ENCODE measurements around the gene GLS.
"Not testable (repeated sequence)": the region's sequence is repeated elsewhere in the genome, so short reads cannot be mapped to it uniquely, and the experiment has no call there.

GLS gene

DNA sequence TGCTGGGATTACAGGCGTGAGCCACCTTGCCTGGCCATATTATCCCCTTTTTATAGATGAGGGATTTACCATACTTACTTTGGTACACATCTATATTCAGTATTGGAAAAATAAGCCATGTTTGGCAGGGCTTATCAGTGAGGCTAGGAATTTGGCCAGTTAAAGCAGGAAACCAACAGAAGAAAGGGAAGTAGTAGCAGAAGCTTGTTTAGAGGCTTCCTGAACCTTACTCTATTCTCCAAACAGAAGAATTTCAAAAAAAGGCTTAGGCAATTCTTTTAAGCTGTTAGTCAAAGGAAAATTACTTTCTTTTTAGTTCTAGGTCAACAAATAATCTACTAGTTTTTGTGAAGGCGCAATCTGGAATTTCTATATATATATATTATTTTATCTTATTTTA lies 3.2 kb upstream of the GLS start:
- Histone ChIP-seq H3K4me3 (ENCODE audit: low read length) (no peak overlapping the region), H3K36me3 (ENCODE audit: control insufficient read depth, insufficient read depth, low read length) (no peaks in the 10 kb centered on the region), H3K9ac (ENCODE audit: low read length) (no peak overlapping the region), H3K27ac (ENCODE audit: low read depth, low read length) (no peak overlapping the region), H3K4me1 (ENCODE audit: control insufficient read depth, insufficient read depth, low read length) (peaks cover under 1% of the 10 kb centered on the region), H3K27me3 (ENCODE audit: control insufficient read depth, insufficient read depth, low read length) (no peaks in the 10 kb centered on the region)

DNA sequence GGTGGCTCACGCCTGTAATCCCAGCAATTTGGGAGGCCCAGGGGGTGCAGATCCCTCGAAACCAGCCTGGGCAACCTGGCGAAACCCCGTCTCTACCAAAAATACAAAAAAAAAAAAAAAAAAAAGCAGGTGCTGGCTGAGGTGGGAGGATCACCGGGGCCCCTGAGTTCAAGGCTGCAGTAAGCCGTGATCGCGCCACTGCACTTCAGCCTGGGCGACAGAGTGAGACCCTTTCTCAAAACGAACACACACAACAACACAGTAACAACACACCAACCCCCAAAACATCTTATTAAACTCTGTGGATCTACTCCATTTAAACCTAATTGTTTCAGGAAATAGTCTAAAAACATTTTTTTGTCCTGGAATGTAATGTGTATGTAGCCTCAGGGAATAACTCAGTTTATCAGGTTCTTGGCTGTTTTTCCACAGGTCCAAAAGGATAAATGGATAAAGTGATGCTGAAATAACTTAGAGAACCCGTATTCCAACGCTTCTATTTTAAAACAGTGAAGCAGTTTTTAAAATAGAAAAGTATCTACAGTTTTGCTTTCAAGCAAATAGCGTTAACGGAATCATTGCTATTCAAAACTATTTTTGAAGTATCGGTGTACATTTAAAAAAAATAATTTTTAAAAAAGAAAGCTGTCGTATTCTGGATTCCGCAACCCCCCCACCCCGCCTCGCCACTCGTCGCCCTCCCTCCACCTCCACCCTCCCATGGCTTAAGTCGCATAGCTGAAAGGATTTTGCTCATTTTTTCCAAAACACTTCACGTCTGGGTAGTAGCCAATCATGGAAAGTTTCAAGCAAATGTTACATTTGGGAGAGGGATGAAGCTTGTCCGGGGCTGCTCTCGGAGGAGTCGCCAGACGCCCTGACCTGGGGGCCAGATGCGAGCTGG lies 895 bp upstream of the GLS start:
- H3K4me3 ChIP-seq (ENCODE audit: low read length): peak overlapping the region; percentile 95
- peak overlapping the region; percentile 86 for H3K9ac ChIP-seq (ENCODE audit: low read length)
- peaks cover 8% of the 10 kb centered on the region for H3K4me1 ChIP-seq (ENCODE audit: control insufficient read depth, insufficient read depth, low read length)
- no peaks in the 10 kb centered on the region for H3K27me3 ChIP-seq (ENCODE audit: control insufficient read depth, insufficient read depth, low read length)
- H3K27ac ChIP-seq (ENCODE audit: low read depth, low read length): peak overlapping the region; percentile 97
- no peaks in the 10 kb centered on the region for H3K36me3 ChIP-seq (ENCODE audit: control insufficient read depth, insufficient read depth, low read length)

DNA sequence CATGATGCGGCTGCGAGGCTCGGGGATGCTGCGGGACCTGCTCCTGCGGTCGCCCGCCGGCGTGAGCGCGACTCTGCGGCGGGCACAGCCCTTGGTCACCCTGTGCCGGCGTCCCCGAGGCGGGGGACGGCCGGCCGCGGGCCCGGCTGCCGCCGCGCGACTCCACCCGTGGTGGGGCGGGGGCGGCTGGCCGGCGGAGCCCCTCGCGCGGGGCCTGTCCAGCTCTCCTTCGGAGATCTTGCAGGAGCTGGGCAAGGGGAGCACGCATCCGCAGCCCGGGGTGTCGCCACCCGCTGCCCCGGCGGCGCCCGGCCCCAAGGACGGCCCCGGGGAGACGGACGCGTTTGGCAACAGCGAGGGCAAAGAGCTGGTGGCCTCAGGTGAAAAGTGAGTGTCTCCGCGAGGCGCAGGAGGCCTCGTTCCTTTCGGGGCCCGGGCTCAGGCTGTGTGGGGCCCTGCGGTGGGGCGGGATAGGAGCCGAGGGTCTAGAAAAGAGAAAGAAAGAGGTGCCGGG lies 520 bp downstream of the GLS start:
- Histone ChIP-seq H3K36me3 (ENCODE audit: control insufficient read depth, insufficient read depth, low read length) (no peaks in the 10 kb centered on the region), H3K27ac (ENCODE audit: low read depth, low read length) (peak overlapping the region; percentile 97), H3K9ac (ENCODE audit: low read length) (peak overlapping the region; percentile 90), H3K27me3 (ENCODE audit: control insufficient read depth, insufficient read depth, low read length) (no peaks in the 10 kb centered on the region), H3K4me1 (ENCODE audit: control insufficient read depth, insufficient read depth, low read length) (peaks cover 8% of the 10 kb centered on the region), H3K4me3 (ENCODE audit: low read length) (peak overlapping the region; percentile 94)

DNA sequence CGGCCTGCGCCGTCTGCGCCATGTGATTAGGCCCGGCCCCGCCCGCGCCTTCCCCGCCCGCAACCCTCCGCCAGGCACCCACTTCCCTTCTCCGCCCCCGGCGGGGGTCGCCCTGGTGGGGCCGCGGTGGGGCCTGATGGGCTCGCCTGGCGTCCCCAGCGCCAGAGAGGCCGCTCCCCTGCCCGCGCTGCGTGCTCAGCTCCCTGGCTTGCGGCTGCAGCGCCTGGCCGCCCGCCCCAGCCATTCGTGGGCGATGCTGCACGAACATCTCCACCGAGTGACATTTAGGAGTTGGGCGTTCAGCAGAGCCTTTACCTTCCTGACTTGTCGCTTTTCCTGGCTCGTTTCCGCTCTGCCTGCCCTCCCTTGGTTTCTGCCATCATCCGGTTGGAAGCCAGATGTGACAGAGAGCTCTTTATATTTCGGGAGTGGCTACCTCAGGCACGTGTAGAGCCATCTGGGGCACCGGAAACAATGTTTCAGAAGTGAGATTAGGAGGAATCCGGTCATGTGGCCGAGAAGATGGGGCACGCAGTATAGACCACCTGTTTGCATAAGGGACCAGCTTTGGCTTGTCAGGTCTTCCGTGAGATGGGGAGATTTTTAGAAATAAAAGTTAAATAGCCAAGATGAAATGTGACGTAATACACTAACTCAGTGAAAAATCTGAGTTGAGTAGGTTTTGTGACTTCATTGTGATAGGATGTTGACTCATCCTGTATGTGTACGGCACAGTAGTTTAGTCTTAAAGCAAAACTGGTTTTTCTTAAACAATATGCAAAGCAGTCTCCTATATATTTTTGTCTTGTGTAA lies 1.2 kb downstream of the GLS start:
- peaks cover 8% of the 10 kb centered on the region for H3K4me1 ChIP-seq (ENCODE audit: control insufficient read depth, insufficient read depth, low read length)
- H3K36me3 ChIP-seq (ENCODE audit: control insufficient read depth, insufficient read depth, low read length): no peaks in the 10 kb centered on the region
- peak overlapping the region; percentile 90 for H3K9ac ChIP-seq (ENCODE audit: low read length)
- H3K4me3 ChIP-seq (ENCODE audit: low read length): peak overlapping the region; percentile 94
- H3K27me3 ChIP-seq (ENCODE audit: control insufficient read depth, insufficient read depth, low read length): no peaks in the 10 kb centered on the region
- H3K27ac ChIP-seq (ENCODE audit: low read depth, low read length): peak overlapping the region; percentile 97

DNA sequence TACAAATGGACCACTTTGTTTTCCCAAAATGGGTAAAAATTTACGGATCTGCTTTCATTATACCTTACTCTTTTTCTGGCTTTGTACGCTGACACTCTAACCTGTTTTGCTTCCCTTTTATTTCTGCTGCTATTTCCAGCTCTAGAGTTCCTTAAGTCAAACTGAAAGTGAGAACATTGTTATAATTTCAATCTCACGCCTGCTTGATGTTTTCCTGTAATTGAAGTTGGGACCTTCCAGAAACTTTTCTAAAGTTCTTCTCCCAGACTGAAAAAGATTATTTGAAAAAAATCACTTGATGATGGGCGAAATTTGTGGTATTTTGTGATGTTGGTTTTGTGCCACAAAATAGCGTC lies 1.8 kb downstream of the GLS start:
- Histone ChIP-seq H3K27me3 (ENCODE audit: control insufficient read depth, insufficient read depth, low read length) (no peaks in the 10 kb centered on the region), H3K36me3 (ENCODE audit: control insufficient read depth, insufficient read depth, low read length) (no peaks in the 10 kb centered on the region), H3K27ac (ENCODE audit: low read depth, low read length) (peak overlapping the region; percentile 97), H3K4me1 (ENCODE audit: control insufficient read depth, insufficient read depth, low read length) (peaks cover 8% of the 10 kb centered on the region), H3K4me3 (ENCODE audit: low read length) (peak overlapping the region; percentile 94), H3K9ac (ENCODE audit: low read length) (peak overlapping the region; percentile 24)

DNA sequence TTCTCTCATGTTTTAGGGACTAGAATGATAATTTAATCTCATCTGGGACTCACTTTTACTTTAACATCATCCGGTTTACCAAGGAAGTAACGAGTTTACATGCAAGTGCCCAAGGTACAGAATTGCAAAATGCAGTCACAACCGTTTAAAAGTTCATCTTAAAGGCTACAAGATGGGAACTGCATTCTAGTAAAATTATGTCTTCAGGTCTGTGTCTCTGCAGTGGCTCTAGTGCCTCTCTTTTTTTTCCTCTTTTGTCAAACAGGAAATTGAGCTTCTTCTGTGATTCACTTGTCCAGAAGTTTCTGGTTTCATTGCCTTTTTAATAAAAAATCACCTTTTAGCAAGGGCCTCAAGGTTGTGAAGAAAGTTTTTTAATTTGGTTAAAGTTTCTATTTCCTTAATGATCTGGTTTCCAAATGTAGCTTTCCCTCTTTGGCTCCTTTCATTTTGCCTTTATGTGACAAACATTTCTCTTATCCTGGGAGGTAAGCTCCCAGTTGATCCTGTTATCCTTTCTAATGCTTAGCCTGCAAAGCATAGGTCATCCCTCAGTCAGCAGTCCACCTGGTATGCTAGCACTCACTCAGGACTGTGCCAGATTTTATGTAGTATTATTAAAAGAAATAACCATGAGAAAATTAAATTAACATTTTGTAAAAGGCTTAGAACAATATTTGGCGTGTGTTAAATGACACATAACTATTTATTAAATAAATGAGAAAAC lies 2.4 kb downstream of the GLS start:
- Histone ChIP-seq H3K4me3 (ENCODE audit: low read length) (peak overlapping the region; percentile 94), H3K36me3 (ENCODE audit: control insufficient read depth, insufficient read depth, low read length) (no peaks in the 10 kb centered on the region), H3K27me3 (ENCODE audit: control insufficient read depth, insufficient read depth, low read length) (no peaks in the 10 kb centered on the region), H3K9ac (ENCODE audit: low read length) (no peak overlapping the region), H3K27ac (ENCODE audit: low read depth, low read length) (peak overlapping the region; percentile 97), H3K4me1 (ENCODE audit: control insufficient read depth, insufficient read depth, low read length) (peaks cover 14% of the 10 kb centered on the region)

DNA sequence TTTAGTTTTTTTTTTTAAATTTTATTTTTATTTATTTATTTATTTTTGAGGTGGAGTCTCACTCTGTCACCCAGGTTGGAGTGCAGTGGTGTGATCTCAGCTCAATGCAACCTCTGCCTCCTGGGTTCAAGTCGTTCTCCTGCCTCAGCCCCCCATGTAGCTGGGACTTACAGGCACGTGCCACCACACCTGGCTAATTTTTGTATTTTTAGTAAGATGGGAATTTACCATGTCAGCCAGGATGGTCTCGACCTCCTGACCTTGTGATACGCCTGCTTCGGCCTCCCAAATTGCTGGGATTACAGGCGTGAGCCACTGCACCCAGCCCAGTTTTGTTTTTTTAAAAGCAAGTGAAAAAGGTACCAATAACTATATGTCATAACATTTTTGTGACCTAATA lies 5.2 kb downstream of the GLS start:
- peaks cover 17% of the 10 kb centered on the region for H3K4me1 ChIP-seq (ENCODE audit: control insufficient read depth, insufficient read depth, low read length)
- not testable (repeated sequence) for H3K27ac ChIP-seq (ENCODE audit: low read depth, low read length); H3K4me3 ChIP-seq (ENCODE audit: low read length)

DNA sequence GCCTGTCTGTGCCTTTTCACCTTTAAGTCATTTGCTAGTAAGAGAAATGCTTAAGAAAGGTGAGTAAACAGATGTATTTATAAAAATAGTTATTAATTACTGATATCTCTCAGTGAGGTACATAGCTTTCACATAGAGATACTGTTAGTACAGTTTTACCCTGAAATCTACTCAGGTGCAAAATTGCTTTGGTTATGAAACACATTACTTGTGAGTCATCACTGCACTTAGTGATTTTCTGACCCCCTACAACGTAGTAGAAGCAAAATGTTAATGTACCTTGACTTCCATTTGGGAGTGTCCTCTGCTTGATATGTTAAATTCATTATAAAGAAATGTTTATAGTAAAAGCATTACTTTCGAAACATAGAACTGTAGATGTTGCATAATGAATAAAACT lies 6.5 kb downstream of the GLS start:
- Histone ChIP-seq H3K27ac (ENCODE audit: low read depth, low read length) (no peak overlapping the region), H3K9ac (ENCODE audit: low read length) (no peak overlapping the region), H3K4me3 (ENCODE audit: low read length) (no peak overlapping the region), H3K27me3 (ENCODE audit: control insufficient read depth, insufficient read depth, low read length) (no peaks in the 10 kb centered on the region), H3K36me3 (ENCODE audit: control insufficient read depth, insufficient read depth, low read length) (no peaks in the 10 kb centered on the region), H3K4me1 (ENCODE audit: control insufficient read depth, insufficient read depth, low read length) (peaks cover 26% of the 10 kb centered on the region)

More for the DNA sequence above, 5.2 kb downstream of the GLS start:
- not testable (repeated sequence) for H3K36me3 ChIP-seq (ENCODE audit: control insufficient read depth, insufficient read depth, low read length); H3K9ac ChIP-seq (ENCODE audit: low read length); H3K27me3 ChIP-seq (ENCODE audit: control insufficient read depth, insufficient read depth, low read length)

DNA sequence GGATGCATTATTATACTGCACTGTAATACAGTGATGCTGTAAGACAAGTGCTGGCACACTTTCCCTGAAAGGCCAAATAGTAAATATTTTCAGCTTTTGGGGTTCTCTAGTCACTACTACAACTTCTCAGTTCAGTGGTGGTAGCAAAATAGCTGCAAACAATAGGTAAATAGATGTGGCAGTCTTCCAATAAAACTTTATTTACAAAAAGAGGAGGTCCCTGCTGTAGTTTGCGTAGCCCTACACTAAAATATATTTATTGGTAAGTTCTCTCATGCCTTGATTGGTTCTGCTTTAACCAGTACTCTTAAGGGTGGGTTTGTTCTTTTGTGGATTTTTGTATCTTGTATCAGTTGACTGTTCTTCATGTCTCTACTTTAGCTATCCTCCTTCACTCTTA lies 7.8 kb downstream of the GLS start:
- H3K4me3 ChIP-seq (ENCODE audit: low read length): no peak overlapping the region
- H3K36me3 ChIP-seq (ENCODE audit: control insufficient read depth, insufficient read depth, low read length): no peaks in the 10 kb centered on the region
- H3K9ac ChIP-seq (ENCODE audit: low read length): no peak overlapping the region
- peaks cover 26% of the 10 kb centered on the region for H3K4me1 ChIP-seq (ENCODE audit: control insufficient read depth, insufficient read depth, low read length)
- no peak overlapping the region for H3K27ac ChIP-seq (ENCODE audit: low read depth, low read length)
- H3K27me3 ChIP-seq (ENCODE audit: control insufficient read depth, insufficient read depth, low read length): no peaks in the 10 kb centered on the region

DNA sequence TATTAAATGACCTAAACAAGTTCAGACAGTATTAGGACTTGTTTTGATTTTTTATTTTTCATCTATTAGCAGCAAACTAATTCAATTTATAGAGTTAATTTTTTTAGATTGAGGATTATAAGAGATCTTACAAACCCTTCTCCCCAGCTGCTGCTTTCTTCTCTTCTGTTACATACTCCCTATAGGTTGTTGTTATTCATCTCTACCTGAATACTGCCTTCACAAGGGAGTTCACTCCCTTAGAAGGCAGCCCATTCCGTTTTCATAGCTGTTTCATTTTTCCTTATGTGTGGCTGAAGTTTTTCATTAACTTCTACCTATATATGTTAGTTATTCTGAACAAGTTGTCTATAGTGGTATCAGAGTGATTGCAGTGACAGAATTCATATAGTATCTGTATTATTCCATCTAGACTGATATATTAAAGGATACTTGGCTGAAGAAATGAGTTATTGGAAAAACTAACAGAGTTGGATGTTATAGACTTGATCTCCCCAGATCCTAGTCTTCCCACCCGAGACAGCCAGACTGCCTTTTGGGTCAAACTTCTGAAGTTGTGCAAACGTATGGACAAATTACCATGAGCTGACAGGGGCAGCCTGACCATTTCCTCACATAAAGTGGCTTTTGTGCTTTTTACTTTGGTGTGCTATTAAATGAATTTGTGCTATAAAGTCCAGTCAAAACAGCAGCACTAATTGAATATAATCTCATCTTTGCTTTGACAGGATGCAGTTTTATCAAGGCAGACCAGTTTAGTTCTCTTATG lies 8.7 kb downstream of the GLS start:
- Histone ChIP-seq H3K27me3 (ENCODE audit: control insufficient read depth, insufficient read depth, low read length) (no peaks in the 10 kb centered on the region), H3K4me1 (ENCODE audit: control insufficient read depth, insufficient read depth, low read length) (peaks cover 25% of the 10 kb centered on the region), H3K4me3 (ENCODE audit: low read length) (no peak overlapping the region), H3K9ac (ENCODE audit: low read length) (no peak overlapping the region), H3K27ac (ENCODE audit: low read depth, low read length) (no peak overlapping the region), H3K36me3 (ENCODE audit: control insufficient read depth, insufficient read depth, low read length) (no peaks in the 10 kb centered on the region)

DNA sequence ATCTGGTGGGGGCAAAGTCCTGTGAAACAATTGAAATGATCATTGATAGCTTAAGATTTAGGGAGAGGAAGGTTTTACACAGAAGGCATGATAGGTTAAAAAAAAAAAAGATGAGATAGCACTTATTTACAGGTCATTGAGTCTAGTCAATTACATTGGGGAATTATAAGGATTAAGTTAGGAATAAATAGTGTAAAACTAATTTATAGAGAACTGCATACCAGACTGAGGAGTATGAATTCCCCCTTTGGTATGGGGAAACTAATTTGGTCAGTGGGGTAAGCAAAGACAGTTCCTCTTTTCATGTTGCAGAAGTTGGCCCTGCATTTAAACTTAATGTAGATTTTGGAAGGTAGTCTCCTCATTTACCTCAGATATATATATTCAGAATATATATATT lies 10.8 kb downstream of the GLS start:
- H3K27ac ChIP-seq (ENCODE audit: low read depth, low read length): no peak overlapping the region
- H3K4me1 ChIP-seq (ENCODE audit: control insufficient read depth, insufficient read depth, low read length): peaks cover 21% of the 10 kb centered on the region
- no peak overlapping the region for H3K4me3 ChIP-seq (ENCODE audit: low read length)
- H3K27me3 ChIP-seq (ENCODE audit: control insufficient read depth, insufficient read depth, low read length): no peaks in the 10 kb centered on the region
- H3K36me3 ChIP-seq (ENCODE audit: control insufficient read depth, insufficient read depth, low read length): no peaks in the 10 kb centered on the region
- H3K9ac ChIP-seq (ENCODE audit: low read length): no peak overlapping the region

All from rectal smooth muscle tissue (tissue), 1 donor.